Measurements from ENCODE around the gene HMGCS1. TPM values are rescaled to one million over a fixed set of nuclear protein-coding genes. Genes with fewer than 3 reads are reported as not detected.

Gene HMGCS1
- total and polyA plus RNA-seq, 2 of the 8 experiments (the other 6 are each of a cell fraction or from before 2014, with no cell fraction given), result 63.6 to 236 TPM

DNA sequence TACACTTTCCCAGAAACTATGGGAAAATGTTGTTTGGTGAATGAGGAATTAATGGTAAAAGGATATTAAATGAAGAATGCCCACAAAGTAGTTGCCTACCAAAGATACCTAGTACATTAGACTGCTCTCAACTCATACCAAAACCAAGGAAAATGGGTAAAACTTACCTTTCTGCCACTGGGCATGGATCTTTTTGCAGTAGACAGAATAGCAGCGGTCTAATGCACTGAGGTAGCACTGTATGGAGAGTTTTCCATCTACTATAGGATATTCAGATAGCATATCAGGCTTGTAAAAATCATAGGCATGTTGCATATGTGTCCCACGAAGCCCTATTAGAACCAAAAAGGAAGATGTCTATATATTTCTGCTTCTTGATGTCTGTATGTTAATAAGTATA lies 16.4 kb downstream of the HMGCS1 start:
- Histone ChIP-seq H2BK20ac (ENCODE audit: low read length) (no peak overlapping the region), H3K23me2 (ENCODE audit: low read depth, low read length) (no peaks in the 10 kb centered on the region), H4K5ac (ENCODE audit: insufficient read length, low read depth, low read length) (no peak overlapping the region), H2AFZ (ENCODE audit: low read length) (no peak overlapping the region), H2BK12ac (ENCODE audit: low read depth, low read length) (no peak overlapping the region), H2BK120ac (replicated peaks; ENCODE audit: low read depth, low read length) (no peak overlapping the region), H3K4ac (replicated peaks; ENCODE audit: insufficient read length, low read depth, low read length) (no peak overlapping the region), H4K8ac (ENCODE audit: extremely low read depth, insufficient read depth, low read length) (no peak overlapping the region), H3K56ac (replicated peaks; ENCODE audit: insufficient read length, low read depth, low read length) (no peak overlapping the region), H2BK5ac (ENCODE audit: low read depth, low read length) (no peak overlapping the region), H3K79me2 (ENCODE audit: control insufficient read depth in 1 of 2, insufficient read depth in 2 of 2, low read length in 2 of 2) (peaks cover 0 to 41% of the 10 kb centered on the region in 2 experiments; a peak in 3 of 4 replicates), H3K36me3 (ENCODE audit: control insufficient read depth in 2 of 4, insufficient read depth in 4 of 4, low read length in 3 of 4) (peaks cover 20 to 84% (median 58%) of the 10 kb centered on the region in 4 experiments), H3K4me2 (ENCODE audit: insufficient read depth in 1 of 2, low read depth in 2 of 2, low read length in 2 of 2) (no peak overlapping the region), H3K4me3 (ENCODE audit: extremely low read depth in 1 of 4, insufficient read depth in 2 of 4, low read depth in 3 of 4, low read length in 4 of 4) (no peak overlapping the region), H3K79me1 (ENCODE audit: low read depth, low read length) (peaks cover 2% of the 10 kb centered on the region), H3K23ac (ENCODE audit: insufficient read length) (no peak overlapping the region), H3K4me1 (replicated peaks in 1 of 4; ENCODE audit: control insufficient read depth in 3 of 4, insufficient read depth in 4 of 4, low read length in 3 of 4) (no peaks in the 10 kb centered on the region), H3K27ac (ENCODE audit: low read depth, low read length) (no peak overlapping the region), H2BK15ac (ENCODE audit: low read length) (no peak overlapping the region), H2AK5ac (ENCODE audit: low read depth, low read length) (no peak overlapping the region), H3K9me3 (ENCODE audit: insufficient read depth in 2 of 2, low read depth in 1 of 2, low read length in 1 of 2) (no peaks in the 10 kb centered on the region), H4K20me1 (replicated peaks in 1 of 2; ENCODE audit: control insufficient read depth in 1 of 2, insufficient read depth in 2 of 2, low read length in 2 of 2) (peaks cover 8 to 23% of the 10 kb centered on the region in 2 experiments), H3K9ac (replicated peaks in 1 of 4; ENCODE audit: extremely low read depth in 1 of 4, low read depth in 3 of 4, low read length in 3 of 4) (no peak overlapping the region), H3K18ac (ENCODE audit: extremely low read depth, low read length) (no peak overlapping the region), H4K91ac (replicated peaks; ENCODE audit: insufficient read length, low read length) (no peak overlapping the region), H3K27me3 (replicated peaks in 1 of 4; ENCODE audit: control insufficient read depth in 3 of 4, extremely low read depth in 1 of 4, insufficient read depth in 3 of 4, low read length in 3 of 4) (no peaks in the 10 kb centered on the region), H3K14ac (ENCODE audit: insufficient read length) (no peak overlapping the region)
- FAIRE-seq, result no peak
- WGBS, 2 experiments (ENCODE audit: extremely low coverage in 1 of 2, insufficient coverage in 1 of 2, insufficient read length in 1 of 2, insufficient replicate concordance in 2 of 2, low coverage in 1 of 2, low lambda C conversion rate in 2 of 2, missing lambda C conversion rate in 1 of 2), result 82% methylated on average over 2 of the region's 2 CpGs; no CpG with 5 or more reads in 1 of the 2 experiments
- CTCF ChIA-PET (ENCODE audit: partially characterized antibody), result interaction anchor here (1.5 kb wide), 1 partner anchor 70 kb away, joined by 4 read pairs; no protein-coding TSS in a partner anchor
- no peak for DNase-seq (ENCODE audit: low read depth in 1 of 2, low spot score in 2 of 2)
- POLR2A ChIA-PET (ENCODE audit: partially characterized antibody), result no interaction called here
- TF ChIP-seq JUN (IDR thresholded peaks at IDR 0.05; ENCODE audit: low read depth, low read length) (no peak), HDAC2 (IDR thresholded peaks at IDR 0.05; ENCODE audit: borderline replicate concordance in 1 of 2, low read depth in 2 of 2, low read length in 2 of 2) (no peak), YY1 (IDR thresholded peaks at IDR 0.05; ENCODE audit: low read depth, low read length) (no peak), PHF8 (conservative IDR thresholded peaks at IDR 0.05; ENCODE audit: low read depth, low read length) (no peak), RNF2 (IDR thresholded peaks at IDR 0.05; ENCODE audit: borderline replicate concordance, low read depth, low read length, missing control alignments, poor library complexity, severe bottlenecking) (no peak), EGR1 (IDR thresholded peaks at IDR 0.05; ENCODE audit: borderline replicate concordance, low read depth, low read length) (no peak), NANOG (IDR thresholded peaks at IDR 0.05; ENCODE audit: insufficient read depth, low read depth, low read length, poor library complexity, severe bottlenecking) (no peak)

All from H1 (cell line).